HEK293 (cell line): ENCODE results near the gene NEU4.
"Not testable (repeated sequence)": the region's sequence is repeated elsewhere in the genome, so short reads cannot be mapped to it uniquely, and the experiment has no call there.

Source experiments
- HOXC10 ChIP-seq: sonication (generic); formaldehyde crosslinking; IDR thresholded peaks from 2 replicates; pipeline ENCODE4 v1.8.1; 2023; ENCODE audit warnings: mild to moderate bottlenecking, missing genetic modification reagents
- KLF9 ChIP-seq: fragments of 450-650 bp; formaldehyde crosslinking; IDR thresholded peaks from 2 replicates; pipeline ENCODE4 v1.5.1; 2016; ENCODE audit warnings: missing biosample characterization, missing genetic modification characterization, low read depth
- MEIS1 ChIP-seq: sonication (generic); formaldehyde crosslinking; IDR thresholded peaks from 2 replicates; pipeline ENCODE4 v1.8.1; 2022; ENCODE audit warnings: missing genetic modification reagents, mild to moderate bottlenecking, borderline replicate concordance
- OSR2 ChIP-seq: fragments of 450-650 bp; formaldehyde crosslinking; IDR thresholded peaks from 2 replicates; pipeline ENCODE4 v1.5.1; 2016; ENCODE audit warnings: missing biosample characterization, missing genetic modification characterization
- YY1 ChIP-seq: fragments of 450-650 bp; formaldehyde crosslinking; IDR thresholded peaks from 2 replicates; pipeline ENCODE4 v1.5.1; 2018; ENCODE audit warnings: missing biosample characterization, missing genetic modification characterization
- ZNF211 ChIP-seq: fragments of 450-650 bp; formaldehyde crosslinking; IDR thresholded peaks from 2 replicates; pipeline ENCODE4 v1.5.1; 2016; ENCODE audit warnings: low read depth, missing biosample characterization, missing genetic modification characterization
- TF ChIP-seq, protein P1 (sequence below): fragments of 450-650 bp; formaldehyde crosslinking; IDR thresholded peaks from 2 replicates; pipeline ENCODE4 v1.5.1; 2016; ENCODE audit warnings: missing biosample characterization, missing genetic modification characterization
- TF ChIP-seq, protein P2 (sequence below): fragments of 450-650 bp; formaldehyde crosslinking; IDR thresholded peaks from 2 replicates; pipeline ENCODE4 v1.5.1; 2016; ENCODE audit warnings: missing biosample characterization, missing genetic modification characterization, borderline replicate concordance

DNA sequence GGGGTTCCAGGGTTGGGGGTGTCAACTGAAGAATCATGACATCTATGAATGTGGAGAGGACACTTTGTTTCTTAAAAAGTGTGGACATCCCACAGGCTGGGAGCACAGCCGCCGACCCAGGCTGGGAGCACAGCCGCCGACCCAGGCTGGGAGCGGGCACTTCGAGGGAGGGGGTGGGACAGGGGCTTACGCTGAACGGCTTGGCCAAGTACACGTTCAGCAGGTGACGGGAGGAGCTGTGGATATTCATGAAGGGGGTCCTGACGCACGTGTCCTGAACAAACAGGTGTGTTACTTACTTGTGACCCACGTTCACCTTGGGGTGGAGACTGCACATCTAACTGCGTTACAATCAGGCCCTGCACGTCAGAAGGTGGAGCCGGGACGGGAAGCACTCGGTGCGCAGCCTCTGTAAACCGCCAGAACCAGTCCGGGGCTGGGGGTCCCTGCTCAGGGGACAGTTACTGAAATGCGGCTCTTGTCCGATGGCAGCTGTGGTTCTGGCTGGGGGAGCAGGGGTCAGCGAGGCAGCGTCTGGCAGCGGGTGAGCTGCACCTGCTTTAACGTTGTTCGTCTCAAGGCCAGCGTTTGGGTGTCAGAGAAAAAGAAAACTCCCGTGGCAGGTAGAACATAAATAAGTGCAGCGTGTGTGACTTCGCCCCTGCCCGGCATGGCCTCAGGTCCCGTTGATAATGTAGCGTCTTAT is 8.6 kb upstream of the NEU4 start:
- TF ChIP-seq, protein P1, sequence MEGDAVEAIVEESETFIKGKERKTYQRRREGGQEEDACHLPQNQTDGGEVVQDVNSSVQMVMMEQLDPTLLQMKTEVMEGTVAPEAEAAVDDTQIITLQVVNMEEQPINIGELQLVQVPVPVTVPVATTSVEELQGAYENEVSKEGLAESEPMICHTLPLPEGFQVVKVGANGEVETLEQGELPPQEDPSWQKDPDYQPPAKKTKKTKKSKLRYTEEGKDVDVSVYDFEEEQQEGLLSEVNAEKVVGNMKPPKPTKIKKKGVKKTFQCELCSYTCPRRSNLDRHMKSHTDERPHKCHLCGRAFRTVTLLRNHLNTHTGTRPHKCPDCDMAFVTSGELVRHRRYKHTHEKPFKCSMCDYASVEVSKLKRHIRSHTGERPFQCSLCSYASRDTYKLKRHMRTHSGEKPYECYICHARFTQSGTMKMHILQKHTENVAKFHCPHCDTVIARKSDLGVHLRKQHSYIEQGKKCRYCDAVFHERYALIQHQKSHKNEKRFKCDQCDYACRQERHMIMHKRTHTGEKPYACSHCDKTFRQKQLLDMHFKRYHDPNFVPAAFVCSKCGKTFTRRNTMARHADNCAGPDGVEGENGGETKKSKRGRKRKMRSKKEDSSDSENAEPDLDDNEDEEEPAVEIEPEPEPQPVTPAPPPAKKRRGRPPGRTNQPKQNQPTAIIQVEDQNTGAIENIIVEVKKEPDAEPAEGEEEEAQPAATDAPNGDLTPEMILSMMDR (tag by site-specific recombination): not testable (repeated sequence)
- not testable (repeated sequence) for TF ChIP-seq KLF9 (tag by site-specific recombination); HOXC10 (CRISPR knock-in tag); MEIS1 (CRISPR knock-in tag); OSR2; ZNF211; YY1 (tag by site-specific recombination)
- TF ChIP-seq, protein P2, sequence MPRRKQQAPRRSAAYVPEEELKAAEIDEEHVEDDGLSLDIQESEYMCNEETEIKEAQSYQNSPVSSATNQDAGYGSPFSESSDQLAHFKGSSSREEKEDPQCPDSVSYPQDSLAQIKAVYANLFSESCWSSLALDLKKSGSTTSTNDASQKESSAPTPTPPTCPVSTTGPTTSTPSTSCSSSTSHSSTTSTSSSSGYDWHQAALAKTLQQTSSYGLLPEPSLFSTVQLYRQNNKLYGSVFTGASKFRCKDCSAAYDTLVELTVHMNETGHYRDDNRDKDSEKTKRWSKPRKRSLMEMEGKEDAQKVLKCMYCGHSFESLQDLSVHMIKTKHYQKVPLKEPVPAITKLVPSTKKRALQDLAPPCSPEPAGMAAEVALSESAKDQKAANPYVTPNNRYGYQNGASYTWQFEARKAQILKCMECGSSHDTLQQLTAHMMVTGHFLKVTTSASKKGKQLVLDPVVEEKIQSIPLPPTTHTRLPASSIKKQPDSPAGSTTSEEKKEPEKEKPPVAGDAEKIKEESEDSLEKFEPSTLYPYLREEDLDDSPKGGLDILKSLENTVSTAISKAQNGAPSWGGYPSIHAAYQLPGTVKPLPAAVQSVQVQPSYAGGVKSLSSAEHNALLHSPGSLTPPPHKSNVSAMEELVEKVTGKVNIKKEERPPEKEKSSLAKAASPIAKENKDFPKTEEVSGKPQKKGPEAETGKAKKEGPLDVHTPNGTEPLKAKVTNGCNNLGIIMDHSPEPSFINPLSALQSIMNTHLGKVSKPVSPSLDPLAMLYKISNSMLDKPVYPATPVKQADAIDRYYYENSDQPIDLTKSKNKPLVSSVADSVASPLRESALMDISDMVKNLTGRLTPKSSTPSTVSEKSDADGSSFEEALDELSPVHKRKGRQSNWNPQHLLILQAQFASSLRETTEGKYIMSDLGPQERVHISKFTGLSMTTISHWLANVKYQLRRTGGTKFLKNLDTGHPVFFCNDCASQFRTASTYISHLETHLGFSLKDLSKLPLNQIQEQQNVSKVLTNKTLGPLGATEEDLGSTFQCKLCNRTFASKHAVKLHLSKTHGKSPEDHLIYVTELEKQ: not testable (repeated sequence)
